ENCODE measurements around the gene UGT1A10.

Gene UGT1A10

DNA sequence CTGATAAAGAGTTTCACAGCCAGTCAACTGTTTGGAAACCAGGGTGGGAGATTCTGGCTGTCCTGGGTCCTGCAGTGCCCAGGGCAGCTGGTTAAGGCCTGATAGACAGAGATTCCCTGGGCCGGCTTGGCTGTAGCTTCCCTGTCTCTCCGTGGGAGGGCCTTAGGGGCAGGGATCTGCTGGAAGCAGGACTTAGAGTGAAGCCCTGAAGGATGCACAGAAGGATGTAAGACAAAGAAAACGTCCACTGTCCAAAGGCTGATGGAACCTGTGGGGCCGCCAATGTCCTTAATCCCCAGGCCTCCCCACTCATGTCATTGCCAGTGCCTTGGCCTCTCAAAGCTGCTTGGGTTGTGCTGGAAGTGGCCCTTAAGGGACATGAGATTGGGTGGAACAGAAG is 174.8 kb downstream of the UGT1A10 start:
- DNase-seq = no peak

DNA sequence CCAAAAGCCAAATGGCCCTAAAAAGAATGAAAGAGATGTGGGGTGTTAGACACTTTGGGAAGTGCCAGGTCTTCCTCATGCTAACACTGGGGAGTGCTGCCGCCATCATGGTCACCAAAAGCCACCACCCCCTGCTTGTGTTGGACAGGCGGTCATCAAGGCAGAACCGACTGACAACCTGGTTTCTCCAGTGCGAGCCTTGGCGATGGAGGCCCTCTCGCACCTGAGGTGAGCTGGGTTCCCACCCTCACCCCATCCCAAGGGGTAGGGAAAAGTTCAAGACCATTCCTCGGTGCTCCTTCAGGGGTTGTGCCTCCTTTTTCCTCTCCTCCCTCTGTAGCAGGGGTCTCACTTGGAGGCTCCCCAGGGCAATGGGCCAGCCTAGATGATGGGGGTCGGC is 175.5 kb downstream of the UGT1A10 start:
- no peak for DNase-seq

DNA sequence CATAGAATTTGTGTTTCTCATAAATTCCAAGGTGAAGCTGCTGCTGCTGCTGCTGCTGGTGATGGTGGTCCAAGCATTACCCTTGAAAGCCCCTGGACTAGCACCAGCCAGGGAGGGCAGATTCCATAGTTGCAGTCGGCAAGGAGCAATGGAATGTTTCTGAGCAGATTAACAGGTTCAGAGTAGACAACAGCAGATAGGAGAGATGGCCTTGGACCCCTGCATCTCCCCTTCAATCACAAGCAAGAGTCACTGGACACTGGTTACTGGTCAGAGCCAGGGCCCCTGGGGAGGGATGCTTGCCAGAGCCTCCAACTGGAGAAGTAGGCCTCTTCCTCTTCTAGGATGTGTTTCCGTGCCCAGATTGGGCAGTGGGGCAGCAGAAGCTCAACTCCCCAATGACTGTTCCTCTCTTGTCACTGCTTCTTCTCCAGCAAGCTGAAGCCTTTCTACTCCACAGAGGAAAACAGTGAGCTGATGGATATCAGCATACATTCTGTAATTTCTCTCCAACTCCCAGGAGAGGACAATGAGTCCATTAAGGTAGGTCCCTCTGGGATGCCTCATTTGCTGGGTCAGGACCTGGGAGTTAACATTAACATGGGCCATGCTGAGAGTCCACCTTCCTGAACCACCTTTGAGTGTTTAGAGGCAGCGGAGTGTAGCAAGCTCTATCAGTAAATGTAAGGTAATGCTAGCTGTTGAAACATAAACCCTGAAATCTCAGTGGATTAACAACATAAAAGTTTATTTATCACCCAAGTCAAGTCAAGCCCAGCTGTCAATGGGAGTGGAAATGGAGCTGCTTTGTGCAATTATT is 177.2 kb downstream of the UGT1A10 start:
- no peak for DNase-seq

DNA sequence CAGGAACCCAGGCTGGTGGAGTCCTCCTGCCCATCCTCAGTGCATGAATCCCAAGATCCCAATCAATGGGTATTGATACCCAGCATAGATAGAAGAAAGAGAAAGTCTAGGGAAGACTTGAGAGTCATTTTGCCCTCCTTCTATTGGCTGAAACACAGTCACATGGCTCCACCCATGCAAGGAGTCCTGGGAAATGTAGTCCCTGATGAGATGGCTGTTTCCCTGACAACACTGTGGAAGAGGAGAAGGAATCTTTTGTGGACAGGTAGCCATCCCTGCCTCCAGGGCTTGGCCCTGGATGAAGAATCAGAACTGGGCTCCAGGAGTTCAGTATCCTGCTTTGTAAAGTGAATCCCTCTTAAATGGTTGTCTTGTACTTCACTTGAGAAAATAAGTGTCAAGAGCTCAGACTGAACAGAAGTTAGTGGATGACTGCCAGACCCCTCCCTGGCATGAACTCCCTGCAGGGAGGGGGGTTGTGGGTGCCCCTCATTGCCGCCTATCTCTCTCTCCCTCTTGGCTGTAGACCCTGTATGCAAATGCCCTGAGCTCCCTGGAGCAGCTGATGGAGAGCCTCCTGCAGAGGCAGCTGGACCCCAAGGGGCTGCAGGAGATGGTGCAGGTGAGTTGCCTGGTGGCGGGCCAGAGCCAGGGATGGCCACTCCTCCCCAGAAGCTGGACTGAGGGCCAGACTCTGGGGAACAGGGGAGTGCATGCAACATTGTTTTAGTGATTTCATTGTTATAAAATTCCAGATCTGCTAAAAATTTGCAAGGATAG is 178.0 kb downstream of the UGT1A10 start:
- DNase-seq = no peak

DNA sequence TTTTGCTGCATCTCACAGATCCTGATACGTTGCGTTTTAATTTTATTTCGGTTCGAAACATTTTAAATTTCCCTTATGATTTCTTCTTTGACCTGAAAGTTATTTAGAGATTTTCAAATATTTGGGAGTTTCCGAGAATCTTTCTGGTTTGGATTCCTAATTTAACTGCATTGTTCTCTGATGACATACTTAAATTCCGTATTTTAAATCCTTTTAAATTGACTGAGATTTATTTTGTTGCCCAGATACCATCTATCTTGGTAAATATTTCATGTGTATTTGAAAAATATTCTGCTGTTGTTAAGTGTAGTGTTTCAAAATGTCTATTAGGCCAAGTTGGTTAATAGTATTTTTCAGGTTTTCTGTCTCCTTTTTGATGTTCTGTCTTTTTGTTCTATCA is 179.6 kb downstream of the UGT1A10 start:
- no peak for DNase-seq

DNA sequence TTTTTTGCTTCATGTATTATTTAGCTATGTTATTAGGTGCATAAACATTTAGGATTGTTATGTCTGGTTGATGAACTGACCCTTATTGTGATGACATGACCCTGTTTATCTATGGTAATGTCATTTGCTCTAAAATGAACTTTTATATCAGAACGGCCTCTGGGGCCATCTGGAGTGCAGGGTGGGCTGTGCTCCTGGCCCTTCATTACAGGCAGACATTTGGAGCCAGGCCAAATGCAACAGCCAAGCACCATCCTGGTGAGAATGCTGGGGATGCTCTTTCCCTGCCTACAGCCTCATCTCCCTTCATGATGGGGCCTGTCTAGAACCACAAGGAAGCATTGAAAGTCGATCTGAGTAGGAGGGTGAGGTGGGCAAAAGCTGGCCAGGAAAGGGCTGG is 180.1 kb downstream of the UGT1A10 start:
- DNase-seq = no peak

DNA sequence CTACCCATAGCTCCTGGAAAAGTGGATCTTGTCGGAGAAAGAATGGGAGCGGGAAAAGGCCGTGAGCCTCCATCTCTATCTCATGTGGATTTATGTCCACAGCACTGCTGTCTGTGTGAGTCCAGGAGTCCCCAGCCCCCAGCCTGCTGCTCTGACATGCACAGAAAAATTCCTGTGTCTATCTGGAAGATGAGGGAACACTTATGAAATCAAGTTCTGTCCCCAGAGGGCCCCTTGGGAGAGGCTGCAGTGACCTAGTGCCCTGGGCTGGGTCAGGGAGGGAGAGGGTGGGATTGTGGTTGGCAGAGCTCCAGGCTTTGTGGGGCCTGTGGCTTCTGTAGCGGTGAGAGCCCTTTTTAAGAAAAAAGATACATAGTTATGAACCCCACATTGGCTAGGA is 180.5 kb downstream of the UGT1A10 start:
- no peak for DNase-seq

DNA sequence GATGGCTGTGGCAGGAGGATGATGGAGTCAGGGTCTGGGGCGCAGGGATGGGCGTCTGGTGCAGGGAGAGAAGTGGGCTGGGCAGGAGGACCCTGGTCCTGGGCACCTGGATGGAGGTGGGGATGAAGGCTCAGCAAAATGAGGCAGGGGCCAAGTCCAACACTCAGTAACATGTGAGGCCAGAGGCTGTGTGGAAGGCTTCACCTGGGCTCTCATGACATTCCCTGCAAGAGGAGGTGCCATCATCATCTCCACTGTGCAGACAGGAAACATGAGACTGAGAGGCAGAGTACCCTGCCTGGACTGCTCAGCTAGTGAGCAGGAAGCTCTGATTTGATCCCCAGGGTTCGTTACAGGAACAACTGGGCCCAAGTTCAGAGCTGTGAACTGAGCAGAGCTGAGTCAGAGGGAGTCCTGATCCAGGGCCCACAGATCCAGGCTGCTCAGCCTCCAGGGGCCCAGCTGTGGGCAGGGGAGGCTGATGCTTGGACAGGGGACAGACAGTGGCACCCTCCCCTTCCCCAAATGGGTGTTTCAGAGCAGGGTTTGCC is 181.2 kb downstream of the UGT1A10 start:
- DNase-seq = no peak

DNA sequence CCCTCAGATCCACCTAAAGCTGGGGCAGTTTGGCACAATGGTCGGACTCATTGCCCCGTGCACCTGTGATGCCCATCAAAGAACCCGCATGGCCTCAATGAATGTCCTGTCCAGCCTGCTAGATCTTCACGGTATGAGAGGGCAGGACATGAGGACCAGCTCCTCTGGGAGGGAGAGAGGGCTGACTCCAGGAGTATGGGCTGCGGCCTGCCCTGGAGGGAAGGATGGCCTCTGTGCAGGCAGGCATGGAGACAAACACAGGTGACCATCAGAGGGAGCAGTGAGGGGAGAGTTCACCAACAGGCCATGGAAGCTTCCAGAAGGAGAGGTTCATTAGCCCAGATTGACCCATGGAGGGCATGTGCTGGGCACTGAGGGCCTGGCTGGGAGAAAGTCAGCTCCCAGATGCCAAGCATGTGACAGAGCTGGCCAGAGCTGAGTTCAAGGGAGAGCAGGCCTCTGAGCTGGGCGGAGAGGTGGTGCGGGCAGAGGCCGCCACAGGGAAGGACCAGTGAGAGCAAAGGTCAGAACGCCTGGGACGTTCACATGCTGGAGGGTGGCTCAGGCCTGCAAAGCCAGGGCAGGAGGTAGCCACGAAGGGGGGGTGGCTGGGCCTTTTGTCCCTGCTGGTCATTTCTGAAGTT is 181.9 kb downstream of the UGT1A10 start:
- DNase-seq = no peak

DNA sequence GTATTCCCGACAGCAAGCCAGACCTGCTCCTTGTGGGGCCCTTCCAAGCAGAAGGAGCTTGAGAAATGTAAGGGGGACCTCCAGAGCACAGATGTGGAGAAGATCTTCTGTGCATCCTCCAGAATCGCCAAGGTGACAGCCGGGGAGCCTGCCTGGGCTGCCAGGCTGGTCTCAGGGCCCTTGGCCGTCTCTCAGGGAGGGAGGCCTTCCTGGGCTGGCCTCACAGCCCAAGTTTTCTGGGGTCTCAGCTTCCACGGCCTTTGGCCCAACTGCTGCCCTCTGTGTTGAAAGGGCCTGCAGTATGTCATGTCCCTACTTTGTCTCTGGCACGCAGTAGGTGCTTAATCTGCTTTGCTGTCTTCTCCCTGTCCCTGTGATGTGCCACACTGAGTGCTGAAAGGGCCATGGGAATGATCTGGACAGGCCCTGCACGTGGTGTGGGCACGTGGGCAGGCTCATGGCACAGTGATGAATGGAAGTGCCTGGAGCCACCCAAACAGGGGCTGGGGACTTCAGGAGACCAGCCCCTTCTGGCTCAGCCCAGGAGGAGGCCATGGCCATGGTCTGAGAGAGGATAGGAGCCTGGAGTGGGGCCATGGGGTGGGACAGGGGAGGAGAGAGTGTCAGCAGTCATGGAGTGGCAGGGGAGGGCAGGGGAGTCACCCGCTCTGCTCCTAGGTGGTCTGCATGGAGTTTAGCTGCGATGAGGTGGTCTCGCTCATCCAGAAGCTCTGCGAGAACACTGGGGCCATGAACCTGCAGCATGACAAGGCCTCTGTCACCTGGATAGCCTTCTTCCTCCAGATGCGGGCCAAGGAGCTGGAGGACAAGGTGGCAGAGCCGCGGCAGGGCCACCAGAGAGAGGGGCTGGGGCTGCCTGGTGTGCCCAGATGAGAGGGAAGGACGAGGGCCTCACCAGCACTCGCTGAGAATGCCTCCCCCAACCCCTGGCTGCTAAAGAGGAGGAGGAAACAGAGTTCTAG is 182.7 kb downstream of the UGT1A10 start:
- no peak for DNase-seq

DNA sequence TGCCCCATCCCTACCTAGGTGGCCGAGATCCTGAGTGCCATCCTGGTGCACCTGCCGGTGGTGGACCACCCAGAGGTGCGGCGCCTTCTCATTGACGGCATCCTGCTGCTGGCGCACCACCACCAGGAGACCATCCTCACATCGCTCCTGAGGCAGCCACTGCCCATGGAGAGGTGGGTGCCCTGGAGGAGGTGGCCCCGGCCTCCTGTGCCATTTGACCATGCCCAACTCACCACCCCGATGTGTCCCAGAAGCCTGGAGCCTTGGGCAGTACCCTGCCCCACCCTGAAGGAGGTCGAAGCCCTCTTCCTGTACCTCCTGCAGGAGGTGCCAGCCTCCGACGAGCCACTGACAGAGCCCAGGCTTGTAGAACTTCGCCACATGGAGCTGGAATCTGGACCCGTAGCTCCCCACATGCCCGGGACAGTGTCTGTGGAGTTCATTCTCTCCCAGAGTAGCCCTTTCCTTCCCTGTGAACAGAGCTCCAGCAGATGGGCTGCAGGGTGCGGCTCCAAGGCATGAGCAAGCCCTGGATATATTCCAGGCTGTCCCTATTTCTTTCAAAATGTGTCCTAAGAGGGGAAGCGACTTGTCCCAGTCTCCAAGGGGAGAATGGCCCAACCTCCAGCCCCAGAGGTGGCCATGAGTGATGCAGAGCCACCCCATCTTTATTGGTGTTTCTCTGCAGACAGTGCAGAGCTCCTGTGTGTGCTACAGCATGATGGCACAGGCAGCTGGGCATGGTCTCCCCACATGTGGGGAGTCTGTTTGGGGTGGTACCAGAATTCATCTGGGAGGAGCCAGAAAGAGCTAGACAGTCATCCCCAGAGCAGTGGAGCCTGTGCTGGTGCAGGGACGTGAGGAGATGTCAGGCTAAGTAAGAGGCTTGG is 183.9 kb downstream of the UGT1A10 start:
- no peak for DNase-seq

DNA sequence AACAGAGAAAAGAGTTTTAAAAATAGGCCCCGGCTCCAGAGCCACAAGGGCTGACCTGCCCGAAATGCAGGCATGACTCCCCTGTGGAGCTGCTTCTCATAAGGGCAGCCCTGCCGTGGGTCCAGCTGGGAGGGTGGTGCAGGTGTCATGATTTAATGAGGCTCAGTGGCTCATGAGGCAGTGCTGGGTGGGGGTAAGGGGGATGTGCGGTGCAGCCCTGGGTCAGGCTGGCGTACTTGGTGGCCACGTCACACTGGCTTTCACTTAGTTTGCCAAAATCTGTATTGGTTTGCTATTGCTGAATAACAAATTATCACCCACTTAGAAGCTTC is 184.5 kb downstream of the UGT1A10 start:
- DNase-seq = no peak

DNA sequence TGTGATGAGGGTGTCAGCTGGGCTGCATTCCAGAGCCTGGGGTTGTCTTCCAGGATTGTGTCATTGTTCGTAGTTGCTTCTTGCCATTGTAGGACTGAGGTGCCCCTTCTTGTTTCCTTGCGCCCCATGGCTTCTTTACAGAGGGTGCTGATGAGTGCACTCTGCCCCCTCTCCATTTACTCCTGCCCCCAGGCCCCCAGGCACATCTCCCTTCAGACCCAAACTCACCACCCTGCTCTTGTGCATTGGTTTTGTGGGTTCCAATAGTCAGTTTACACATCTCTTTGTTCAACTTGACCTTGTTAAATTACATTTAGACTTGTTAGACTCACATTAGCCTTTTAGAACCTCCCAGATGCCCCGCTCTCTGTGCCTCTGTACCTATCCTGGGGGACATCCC is 184.9 kb downstream of the UGT1A10 start:
- no peak for DNase-seq

DNA sequence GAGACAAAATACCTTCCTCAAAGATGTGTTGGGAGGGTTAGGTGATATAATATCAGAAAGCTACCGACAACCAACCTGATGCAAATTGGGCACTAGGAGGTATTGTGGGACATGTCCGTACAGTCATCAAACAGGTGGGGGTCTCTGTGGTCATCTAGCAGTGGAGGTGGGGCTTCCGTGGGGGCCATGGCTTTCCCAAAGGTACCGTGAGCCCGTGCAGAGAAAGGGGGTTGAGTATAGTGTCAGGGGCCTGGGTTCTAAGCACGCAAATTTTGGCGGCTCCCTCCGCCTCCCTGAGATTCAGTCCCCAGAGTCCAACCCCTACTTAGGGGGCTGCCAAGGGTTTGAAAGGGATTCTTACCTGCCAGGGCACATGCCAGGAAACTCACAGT is 185.5 kb downstream of the UGT1A10 start:
- DNase-seq = no peak

DNA sequence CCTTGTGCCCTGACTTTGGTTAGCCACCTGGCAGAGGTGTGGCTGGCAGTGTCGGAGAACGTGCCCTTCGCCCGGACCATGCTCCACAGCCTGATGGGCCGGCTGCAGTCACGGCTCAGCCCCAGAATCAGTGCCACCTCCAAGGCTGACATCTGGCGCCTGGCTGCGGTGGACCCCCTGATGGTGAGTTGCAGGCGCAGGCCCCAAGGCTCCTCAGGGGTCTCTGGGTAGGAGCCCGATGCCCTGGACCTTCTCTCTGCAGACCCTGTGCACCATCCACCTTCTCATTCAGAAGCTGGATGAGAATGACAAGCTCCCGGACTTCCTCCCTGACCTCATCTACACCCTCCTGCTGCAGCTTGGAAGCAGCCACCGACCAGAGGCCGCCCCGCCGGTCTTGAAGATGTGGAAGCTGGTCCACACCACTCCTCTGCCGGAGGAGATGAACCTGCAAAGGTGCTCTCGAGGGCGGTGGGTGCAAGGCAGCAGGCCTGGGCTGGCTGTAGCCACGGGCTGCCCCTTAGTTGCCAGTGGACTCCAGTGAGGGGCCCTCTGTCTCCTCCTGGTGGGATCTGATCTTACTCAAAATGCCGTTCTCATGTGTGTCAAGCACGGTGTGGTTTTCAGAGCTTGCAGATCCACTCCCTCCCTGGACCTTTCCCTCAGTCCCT is 186.0 kb downstream of the UGT1A10 start:
- DNase-seq = no peak
